ENCODE data around the gene CLASRP.
"Not testable (repeated sequence)": the region's sequence is repeated elsewhere in the genome, so short reads cannot be mapped to it uniquely, and the experiment has no call there.

The CLASRP gene, protein sequence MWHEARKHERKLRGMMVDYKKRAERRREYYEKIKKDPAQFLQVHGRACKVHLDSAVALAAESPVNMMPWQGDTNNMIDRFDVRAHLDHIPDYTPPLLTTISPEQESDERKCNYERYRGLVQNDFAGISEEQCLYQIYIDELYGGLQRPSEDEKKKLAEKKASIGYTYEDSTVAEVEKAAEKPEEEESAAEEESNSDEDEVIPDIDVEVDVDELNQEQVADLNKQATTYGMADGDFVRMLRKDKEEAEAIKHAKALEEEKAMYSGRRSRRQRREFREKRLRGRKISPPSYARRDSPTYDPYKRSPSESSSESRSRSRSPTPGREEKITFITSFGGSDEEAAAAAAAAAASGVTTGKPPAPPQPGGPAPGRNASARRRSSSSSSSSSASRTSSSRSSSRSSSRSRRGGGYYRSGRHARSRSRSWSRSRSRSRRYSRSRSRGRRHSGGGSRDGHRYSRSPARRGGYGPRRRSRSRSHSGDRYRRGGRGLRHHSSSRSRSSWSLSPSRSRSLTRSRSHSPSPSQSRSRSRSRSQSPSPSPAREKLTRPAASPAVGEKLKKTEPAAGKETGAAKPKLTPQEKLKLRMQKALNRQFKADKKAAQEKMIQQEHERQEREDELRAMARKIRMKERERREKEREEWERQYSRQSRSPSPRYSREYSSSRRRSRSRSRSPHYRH

DNA sequence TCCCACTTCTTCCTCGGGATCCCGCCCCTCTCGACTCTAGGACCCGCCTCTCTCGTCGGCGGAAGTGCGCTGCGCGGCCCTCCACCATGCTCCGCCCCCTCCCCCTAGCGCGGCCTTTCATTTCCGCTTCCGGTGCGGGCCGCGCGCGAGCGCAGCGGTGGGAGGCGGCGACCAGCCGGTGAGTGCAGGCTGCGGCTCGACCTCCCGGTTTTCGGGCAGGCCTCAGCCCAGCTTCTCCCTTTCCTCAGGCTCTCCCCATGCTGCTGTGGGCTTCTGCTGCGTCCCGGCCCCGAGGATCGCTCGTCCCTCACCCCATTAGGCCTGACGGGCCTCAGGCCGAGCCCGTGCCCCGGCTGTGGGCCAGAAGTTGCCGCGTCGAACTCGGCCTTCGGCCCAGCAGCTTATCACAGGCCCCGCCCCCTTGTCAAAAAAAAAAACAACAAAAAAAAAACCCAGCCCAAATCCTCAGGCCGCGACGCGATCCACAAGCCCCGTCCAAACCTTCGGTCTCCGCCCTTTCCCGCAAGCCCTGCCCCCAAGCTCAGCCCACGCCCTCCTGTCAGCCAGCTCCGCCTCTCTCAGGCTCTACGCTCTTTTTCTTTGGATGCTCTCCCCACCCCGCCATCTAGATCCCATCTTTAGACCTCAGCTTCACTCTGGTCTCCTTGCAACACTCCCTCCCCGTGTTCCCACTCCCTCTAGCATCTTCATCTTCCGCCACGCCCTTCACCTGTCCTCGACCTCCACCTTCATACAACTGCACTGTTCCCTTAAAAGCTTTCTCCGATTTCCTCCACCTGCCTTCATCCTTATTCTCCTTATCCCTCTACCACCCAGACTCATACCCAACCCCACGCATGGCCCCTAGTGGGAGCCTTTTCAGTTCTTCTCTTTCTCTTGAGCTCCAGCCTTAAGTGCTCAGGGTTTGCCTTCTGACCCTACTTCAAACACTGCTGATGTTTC lies at the start of gene CLASRP:
Gene CLASRP (plus strand): TSS at position 115 of the 963 bp plus-strand sequence. CDS start 1,168 bp downstream, outside the sequence.
- DNase-seq, result peak; percentile 94

DNA sequence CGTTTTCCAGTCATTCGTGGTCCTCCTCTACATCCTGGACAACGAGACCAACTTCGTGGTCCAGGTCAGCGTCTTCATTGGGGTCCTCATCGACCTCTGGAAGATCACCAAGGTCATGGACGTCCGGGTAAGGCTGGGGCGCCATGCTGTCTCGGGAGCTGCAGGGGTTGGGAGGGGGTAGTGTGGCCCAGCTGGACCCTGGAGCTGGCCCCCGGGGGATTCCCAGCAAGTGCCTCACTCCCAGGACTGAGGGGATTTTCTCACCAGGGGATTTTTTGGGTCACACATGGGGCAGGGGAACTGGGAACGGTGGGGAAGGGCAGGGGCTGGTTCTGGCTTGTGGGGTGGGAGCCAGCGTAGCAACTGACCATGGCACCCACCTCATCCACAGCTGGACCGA lies 48.4 kb upstream of the CLASRP start:
- DNase-seq, result no peak

DNA sequence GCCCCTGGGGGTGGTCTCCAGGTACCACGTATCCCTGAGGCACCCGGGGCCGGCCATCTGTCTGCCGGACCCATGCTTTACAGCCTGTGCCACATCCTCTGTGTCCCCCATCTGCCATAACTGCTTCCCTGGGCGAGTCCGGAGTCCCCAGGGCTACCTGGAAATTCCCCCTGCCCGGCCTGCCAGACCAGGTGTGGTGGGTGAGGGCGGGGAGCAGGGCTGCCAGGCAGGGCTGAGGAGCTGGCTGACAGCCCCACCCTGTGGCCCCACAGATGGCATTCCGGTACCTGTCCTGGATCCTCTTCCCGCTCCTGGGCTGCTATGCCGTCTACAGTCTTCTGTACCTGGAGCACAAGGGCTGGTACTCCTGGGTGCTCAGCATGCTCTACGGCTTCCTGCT lies 47.9 kb upstream of the CLASRP start:
- no peak for DNase-seq

DNA sequence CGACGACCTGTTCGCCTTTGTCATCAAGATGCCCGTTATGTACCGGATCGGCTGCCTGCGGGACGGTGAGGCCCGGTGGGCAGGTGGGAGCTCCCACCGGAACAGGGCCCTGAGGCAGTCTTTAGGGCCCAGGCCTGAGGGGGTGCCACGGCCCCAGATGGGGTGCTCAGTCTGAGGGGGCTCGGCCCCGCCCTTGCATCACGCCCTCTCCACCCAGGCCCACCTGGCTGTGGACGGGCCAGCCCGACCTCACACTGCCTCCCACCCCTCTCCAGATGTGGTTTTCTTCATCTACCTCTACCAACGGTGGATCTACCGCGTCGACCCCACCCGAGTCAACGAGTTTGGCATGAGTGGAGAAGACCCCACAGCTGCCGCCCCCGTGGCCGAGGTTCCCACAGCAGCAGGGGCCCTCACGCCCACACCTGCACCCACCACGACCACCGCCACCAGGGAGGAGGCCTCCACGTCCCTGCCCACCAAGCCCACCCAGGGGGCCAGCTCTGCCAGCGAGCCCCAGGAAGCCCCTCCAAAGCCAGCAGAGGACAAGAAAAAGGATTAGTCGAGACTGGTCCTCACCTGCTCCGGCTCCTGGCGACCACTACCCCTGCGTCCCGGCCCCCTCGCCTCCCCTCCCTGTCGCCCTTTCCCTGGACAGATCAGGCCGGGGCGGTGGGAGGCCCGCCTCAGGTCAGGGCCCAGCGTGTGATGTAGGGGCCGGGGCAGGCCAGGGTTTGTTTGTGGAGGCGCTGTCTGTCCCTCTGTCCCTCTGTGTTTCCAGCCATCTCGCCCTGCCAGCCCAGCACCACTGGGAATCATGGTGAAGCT lies 46.3 kb upstream of the CLASRP start:
- no peak for DNase-seq

DNA sequence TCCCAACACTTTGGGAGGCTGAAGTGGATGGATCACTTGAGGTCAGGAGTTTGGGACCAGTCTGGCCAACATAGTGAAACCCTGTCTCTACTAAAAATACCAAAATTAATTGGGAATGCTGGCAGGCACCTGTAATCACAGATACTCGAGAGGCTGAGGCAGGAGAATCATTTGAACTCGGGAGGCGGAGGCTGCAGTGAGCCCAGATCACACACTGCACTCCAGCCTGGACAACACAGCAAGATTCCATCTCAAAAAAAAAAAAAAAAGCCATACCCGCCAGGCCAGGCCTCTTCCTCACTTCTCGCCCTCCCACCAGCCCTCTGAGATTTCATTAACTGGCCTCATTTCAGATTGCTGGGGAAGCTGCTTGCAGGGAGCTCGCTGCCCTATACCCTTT lies 45.3 kb upstream of the CLASRP start:
- no peak for DNase-seq

DNA sequence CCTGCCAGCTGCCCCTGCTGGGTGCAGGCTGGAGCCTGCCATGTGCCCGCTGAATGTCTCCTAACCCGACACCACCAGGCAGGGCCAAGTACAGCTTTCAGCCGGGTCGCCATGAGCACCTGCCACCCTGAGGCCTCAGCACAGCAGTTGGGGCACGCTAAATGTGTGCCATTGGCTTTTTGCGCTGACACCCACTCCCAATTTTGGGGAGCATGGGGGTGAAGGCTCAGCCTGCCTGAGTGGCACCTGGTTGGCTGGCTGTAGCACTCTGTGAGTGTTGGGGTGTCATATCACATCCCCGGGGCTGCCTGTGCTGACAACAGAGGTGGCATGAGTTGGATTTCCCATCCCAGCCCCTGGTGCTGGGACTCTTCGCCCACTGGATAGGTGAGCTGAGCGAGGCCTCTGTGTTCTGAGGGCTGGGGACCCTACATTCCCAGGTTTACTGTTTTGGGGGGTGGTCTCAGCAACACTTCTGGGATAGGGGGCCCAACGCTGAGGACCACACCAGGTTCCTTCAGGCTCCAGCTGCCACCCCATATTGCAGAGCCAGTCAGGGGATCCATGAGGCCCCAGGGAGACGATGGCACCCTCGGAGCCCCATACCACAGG lies 44.8 kb upstream of the CLASRP start:
- DNase-seq, result no peak

DNA sequence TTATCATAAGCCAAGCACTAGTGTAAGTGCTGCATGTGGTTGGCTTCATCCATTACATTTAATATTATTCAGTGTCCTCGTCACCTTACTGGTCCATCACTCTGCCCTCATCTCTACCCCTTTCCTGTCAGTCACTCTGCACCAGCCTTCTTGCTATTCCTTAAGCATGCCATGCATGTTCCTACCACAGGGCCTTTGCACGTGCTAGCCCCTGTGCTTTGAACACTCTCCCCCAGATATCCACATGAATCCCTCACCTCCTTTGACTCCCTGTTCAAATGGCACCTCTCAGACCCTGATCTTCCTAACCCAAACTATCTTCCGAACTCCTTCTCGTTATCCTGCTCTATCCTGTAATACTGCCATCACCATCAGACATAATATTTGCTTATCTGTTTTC lies 40.8 kb upstream of the CLASRP start:
- DNase-seq, result no peak

DNA sequence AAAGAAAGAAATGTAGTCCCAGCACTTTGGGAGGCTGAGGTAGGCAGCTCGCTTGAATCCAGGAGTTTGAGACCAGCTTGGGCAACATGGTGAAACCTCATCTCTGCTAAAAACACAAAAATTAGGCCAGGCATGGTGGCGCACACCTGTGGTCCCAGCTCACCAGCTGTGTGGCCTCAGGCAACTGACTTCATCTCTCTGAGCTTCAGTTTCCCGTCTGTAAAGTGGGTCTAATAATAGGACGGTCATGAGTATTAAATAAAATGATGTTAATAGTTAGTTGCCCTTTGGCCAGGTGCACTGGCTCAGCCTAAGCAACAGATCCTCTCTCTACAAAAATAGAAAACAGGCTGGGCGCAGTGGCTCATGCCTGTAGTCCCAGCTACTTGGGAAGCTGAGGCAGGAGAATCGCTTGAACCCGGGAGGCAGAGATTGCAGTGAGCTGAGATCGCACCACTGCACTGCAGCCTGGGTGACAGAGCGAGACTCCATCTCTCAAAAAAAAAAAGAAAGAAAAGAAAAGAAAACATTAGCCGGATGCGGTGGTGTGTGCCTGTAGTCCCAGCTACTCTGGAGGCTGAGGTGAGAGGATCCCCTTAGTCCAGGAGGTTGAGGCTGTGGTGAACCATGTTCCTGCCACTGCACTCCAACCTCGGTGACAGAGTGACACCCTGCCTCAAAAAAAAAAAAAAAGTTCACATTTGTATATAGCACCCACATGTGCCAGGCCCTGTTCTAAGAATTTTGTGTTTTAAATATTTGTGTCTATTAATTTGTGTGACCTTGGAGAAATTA lies 39.5 kb upstream of the CLASRP start:
- DNase-seq, result not testable (repeated sequence)

DNA sequence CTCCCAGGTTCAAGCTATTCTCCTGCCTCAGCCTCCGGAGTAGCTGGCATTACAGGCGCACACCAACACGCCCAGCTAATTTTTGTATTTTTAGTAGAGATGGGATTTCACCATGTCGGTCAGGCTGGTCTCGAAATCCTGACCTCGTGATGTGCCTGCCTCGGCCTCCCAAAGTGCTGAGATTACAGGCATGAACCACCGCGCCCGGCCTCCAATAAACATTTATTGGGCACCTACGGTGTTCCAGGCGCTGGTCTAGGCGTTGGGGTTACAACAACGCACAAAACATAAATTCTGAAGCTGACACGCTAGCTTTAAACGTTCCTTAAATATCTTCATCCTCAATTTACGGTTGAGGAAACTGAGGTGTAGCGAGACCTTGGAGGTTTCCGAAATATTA lies 38.2 kb upstream of the CLASRP start:
- DNase-seq, result not testable (repeated sequence)

DNA sequence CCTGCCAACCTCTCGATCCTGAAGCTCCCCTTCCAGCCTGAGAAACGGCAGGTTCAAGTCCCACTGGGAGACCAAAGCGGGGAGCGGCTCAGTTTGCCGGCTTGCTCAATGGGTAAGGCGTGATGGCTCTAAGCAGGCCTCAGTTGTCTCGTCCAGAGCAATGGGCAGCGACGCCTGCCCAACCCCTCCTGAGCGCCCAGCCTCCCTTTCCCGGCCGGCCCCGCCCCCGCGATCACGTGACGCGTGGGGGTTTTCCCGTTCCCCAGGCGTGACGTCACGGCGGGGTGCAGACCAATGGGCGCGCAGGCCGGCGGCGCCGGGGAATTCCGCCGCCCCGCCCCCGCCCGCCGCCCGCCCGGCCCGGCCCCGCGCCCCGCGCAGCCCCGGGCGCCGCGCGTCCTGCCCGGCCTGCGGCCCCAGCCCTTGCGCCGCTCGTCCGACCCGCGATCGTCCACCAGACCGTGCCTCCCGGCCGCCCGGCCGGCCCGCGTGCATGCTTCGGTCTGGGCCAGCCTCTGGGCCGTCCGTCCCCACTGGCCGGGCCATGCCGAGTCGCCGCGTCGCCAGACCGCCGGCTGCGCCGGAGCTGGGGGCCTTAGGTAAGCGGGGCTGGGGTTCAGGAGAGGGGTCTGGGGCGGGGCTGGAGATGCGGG lies 37.6 kb upstream of the CLASRP start, which contains the start of gene RELB:
Gene RELB (plus strand): TSS at position 378 of the 653 bp plus-strand sequence. CDS start 116 bp downstream, at position 494.
- peak; percentile 100 for DNase-seq

DNA sequence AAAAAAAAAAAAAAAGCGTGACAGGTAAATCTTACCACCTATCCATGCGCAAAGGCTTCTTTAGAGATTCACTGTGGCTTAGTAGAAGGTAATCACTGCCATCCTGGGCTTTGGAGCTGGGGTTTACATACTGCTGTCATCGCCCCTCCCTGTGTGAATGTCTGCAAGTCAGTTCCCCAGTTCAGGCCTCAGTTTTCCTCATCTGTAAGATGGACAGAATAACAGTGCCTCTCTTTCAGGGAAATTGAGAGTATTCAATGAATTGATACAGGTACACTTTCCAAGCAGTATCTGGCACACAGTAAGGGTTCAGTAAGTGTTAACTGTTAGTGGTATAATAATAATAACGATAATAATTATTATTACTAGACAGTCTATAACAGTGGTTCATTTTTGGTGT lies 35.4 kb upstream of the CLASRP start:
- DNase-seq, result no peak

DNA sequence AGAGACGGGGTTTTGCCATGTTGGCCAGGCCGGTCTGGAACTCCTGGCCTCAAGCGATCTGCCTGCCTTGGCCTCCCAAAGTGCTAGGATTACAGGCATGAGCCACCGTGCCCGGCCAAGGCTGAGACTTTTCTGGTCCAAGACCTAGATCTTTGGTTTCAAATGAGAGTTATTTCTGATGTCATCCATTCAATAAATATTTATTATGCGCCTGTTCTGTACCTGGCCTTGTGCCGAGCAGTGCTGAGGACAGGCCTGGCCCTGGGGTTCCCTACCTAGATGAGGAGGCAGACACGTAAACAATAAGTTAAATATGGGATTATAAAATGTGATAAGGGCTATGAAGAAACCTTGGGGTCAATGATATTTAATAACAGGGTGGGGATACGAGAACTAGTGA lies 33.1 kb upstream of the CLASRP start:
- no peak for DNase-seq

DNA sequence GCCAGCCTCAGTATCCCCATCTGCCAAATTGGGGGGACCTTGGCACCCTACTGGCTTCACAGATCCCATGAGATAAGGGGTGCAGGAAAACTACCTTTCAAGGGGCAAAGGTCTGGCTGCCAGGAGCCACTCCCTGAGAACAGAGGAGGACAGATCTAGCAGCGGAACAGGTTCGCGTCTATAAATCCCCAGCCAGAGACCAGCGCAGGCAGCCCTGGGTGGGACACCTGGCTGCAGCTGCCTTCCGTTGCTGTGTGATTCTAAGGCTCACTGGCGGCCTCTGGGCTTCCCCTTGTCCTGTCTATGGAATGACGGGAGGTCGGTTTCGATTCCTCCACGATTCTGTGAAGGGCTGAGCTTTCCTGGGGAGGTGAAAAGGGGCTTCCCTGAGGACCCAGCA lies 30.3 kb upstream of the CLASRP start:
- no peak for DNase-seq

DNA sequence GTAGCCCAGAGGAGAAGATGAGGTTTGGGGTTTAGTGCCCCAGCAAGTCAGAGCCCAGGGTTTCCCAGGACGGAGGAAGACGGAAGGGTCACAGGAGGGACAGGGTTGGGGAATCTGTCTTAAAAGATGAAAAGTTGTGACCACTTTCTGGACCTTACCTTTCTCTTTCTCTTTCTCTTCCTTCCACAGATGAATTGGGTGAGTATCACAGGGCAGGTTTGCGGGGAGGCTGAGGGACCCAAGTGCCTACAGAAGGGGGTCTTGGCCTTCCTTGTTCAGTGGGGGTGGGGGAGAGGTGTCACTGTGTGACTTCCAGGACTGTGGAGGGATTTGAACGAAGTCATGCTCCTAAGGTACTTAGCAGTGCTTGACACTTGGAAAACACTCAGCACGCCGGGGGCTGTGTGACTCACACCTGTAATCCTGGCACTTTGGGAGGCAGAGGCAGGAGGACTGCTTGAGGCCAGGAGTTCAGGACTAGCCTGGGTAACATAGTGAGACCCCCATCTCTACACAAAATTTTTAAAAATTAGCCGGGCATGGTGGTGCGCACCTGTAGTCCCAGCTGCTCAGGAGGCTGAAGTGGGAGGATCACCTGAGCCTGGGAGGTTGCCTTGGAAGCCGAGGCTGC lies 29.1 kb upstream of the CLASRP start:
- no peak for DNase-seq

DNA sequence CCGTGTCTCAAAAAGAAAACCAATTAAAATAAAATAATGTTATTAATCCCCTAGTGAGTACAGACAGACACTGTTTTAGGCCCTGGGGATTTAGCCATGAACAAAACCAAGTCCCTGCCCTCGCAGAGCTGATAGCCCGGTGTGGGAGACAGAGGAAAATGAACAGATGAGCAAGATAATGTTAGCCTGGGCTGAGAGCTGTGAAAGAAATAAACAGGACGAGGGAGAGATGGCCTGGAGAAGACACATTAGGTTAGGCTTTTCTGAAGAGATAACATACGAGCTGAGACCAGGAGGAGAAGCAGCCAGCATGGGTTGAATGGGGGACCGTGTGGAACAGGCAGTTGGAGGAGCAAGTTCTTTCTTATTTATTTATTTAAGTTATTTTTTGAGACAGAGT lies 28.5 kb upstream of the CLASRP start:
- DNase-seq, result no peak

DNA sequence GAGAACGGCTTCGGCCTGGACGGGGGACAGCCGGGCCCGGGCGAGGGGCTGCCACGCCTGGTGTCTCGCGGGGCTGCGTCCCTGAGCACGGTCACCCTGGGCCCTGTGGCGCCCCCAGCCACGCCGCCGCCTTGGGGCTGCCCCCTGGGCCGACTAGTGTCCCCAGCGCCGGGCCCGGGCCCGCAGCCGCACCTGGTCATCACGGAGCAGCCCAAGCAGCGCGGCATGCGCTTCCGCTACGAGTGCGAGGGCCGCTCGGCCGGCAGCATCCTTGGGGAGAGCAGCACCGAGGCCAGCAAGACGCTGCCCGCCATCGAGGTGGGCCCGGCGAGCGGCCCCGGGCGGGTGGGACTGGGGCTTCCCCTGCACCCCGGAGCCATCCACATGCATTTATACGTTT lies 26.9 kb upstream of the CLASRP start:
- DNase-seq, result no peak

DNA sequence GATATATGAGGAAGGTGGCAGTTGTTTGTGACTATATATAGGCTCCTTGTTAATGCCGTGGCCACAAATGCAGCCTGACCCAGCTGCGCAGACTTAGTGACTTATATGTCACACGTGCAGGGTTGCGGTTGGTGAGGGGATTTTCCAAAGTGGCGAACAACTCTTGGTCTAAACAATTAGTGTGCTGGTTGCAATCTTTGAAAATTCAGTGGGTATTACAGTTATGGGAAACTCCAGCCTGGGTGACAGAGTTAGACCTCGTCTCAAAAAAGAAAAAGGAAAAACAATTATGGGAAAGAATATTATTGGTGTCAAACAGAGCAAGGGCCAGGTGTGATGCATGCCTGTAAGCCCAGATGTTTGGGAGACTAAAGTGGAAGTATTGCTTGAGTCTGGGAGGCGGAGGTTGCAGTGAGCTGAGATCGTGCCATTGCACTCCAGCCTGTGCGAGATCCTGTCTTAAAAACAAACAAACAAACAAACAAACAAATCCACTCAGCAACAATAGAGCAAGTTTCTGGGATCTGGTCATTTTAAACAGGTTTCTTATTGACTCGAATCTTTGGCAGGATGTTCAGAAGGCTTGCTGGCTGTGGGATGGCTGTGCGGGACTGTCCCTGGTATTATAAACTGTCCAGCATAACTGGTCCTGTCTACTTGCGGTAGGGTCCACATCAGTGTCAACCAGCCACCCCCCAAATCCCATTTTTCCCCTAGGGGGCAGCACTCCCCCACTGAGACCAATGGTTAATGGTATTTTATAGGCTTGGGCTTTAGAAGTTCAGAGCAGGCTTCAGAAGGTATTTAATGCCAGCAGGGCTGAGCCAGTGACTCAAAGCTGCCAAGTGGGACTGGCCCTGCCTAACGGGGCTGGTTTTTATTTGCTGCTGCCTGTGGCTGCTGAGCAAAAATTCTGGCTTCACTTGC lies 22.2 kb upstream of the CLASRP start:
- DNase-seq, result peak; percentile 79

DNA sequence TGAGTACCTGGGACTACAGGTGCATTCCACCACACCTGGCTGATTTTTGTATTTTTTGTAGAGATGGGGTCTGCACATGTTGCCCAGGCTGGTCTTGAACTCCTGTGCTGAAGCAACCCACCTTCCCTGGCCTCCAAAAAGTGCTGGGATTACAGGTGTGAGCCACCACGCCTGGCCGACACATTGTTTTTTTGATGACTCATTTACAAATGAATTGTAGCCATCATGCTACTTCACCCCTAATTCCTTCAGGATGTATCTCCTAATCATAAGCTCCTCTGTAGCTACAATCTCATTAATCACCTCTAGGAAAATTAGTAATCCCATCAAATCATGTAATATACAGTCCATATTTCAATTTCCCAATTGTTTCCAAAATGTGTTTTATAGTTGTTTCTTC lies 19.7 kb upstream of the CLASRP start:
- no peak for DNase-seq

DNA sequence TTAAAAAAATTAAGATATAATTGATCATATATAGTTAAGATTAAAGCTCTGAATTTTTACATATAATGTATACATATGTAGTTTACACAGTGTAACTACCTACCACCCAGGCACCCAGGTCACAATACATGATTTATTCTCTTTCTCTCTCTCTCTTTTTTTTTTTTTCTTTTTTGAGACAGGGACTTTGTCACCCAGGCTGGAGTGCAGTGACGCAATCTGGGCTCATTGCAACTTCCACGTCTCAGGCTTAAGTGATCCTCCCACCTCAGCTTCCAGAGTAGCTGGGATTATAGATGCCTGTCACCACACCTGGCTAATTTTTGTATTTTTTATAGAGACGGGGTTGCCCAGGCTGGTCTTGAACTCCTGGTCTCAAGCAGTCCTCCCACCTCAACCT lies 18.8 kb upstream of the CLASRP start:
- no peak for DNase-seq

Measured in activated CD8-positive, alpha-beta memory T cell treated with anti-CD3 and anti-CD28 coated beads, Interleukin-2, amount 50 U/mL, for 48 hours (primary cell).